ENCODE measurements around the gene ARHGEF7. TPM values are rescaled to one million over a fixed set of nuclear protein-coding genes. Genes with fewer than 3 reads are reported as not detected.
"Not testable (repeated sequence)": the region's sequence is repeated elsewhere in the genome, so short reads cannot be mapped to it uniquely, and the experiment has no call there.

The ARHGEF7 gene
- total RNA-seq, 3 donors from 2014 or later: 42.8 to 49.6 (median 45.1) TPM

GRCh38 chr13:111255228-111255790 lies 140.2 kb downstream of the ARHGEF7 start:
- Mint-ChIP-seq H3K36me3 (ENCODE audit: insufficient read depth) (peaks cover 60% of the 10 kb centered on the region), H3K27me3 (ENCODE audit: low read depth) (no peaks in the 10 kb centered on the region), H3K9me3 (peaks cover 8% of the 10 kb centered on the region), H3K4me3 (no peak overlapping the region), H3K4me1 (ENCODE audit: low read depth) (peaks cover 2% of the 10 kb centered on the region)
- DNase-seq: no peak
- no peak for ATAC-seq

- Mint-ChIP-seq H3K4me1 (ENCODE audit: low read depth) (peaks cover 2% of the 10 kb centered on the region), H3K4me3 (no peak overlapping the region), H3K27me3 (ENCODE audit: low read depth) (no peaks in the 10 kb centered on the region), H3K36me3 (ENCODE audit: insufficient read depth) (peaks cover 54% of the 10 kb centered on the region), H3K9me3 (peaks cover 8% of the 10 kb centered on the region)
- no peak for ATAC-seq
- no peak for DNase-seq
Observed at GRCh38 chr13:111256458-111256857, 141.3 kb downstream of the ARHGEF7 start.

- Mint-ChIP-seq H3K36me3 (ENCODE audit: insufficient read depth) (peaks cover 53% of the 10 kb centered on the region), H3K9me3 (peaks cover 8% of the 10 kb centered on the region), H3K4me1 (ENCODE audit: low read depth) (peaks cover 2% of the 10 kb centered on the region), H3K4me3 (no peak overlapping the region), H3K27me3 (ENCODE audit: low read depth) (no peaks in the 10 kb centered on the region)
- no peak for ATAC-seq
- no peak for DNase-seq
Observed at GRCh38 chr13:111256946-111257345, 141.8 kb downstream of the ARHGEF7 start.

GRCh38 chr13:111257899-111258298 lies 142.8 kb downstream of the ARHGEF7 start:
- not testable (repeated sequence) for ATAC-seq; H3K9me3 Mint-ChIP-seq; H3K4me1 Mint-ChIP-seq (ENCODE audit: low read depth); H3K27me3 Mint-ChIP-seq (ENCODE audit: low read depth); H3K4me3 Mint-ChIP-seq; DNase-seq
- peaks cover 47% of the 10 kb centered on the region for H3K36me3 Mint-ChIP-seq (ENCODE audit: insufficient read depth)

GRCh38 chr13:111258637-111259036 lies 143.5 kb downstream of the ARHGEF7 start:
- H3K9me3 Mint-ChIP-seq: peaks cover 8% of the 10 kb centered on the region
- H3K36me3 Mint-ChIP-seq (ENCODE audit: insufficient read depth): peaks cover 45% of the 10 kb centered on the region
- peaks cover 5% of the 10 kb centered on the region for H3K4me1 Mint-ChIP-seq (ENCODE audit: low read depth)
- DNase-seq (no peak), ATAC-seq (no peak)
- no peaks in the 10 kb centered on the region for H3K27me3 Mint-ChIP-seq (ENCODE audit: low read depth)
- no peak overlapping the region for H3K4me3 Mint-ChIP-seq

- no peak for DNase-seq
- no peak overlapping the region for H3K4me3 Mint-ChIP-seq
- H3K36me3 Mint-ChIP-seq (ENCODE audit: insufficient read depth): peaks cover 42% of the 10 kb centered on the region
- H3K9me3 Mint-ChIP-seq: peaks cover 8% of the 10 kb centered on the region
- H3K27me3 Mint-ChIP-seq (ENCODE audit: low read depth): no peaks in the 10 kb centered on the region
- no peak for ATAC-seq
- peaks cover 5% of the 10 kb centered on the region for H3K4me1 Mint-ChIP-seq (ENCODE audit: low read depth)
Observed at GRCh38 chr13:111259058-111259457, 143.9 kb downstream of the ARHGEF7 start.

GRCh38 chr13:111261326-111261725 lies 146.2 kb downstream of the ARHGEF7 start:
- ATAC-seq: no peak
- Mint-ChIP-seq H3K27me3 (ENCODE audit: low read depth) (no peaks in the 10 kb centered on the region), H3K4me3 (no peak overlapping the region), H3K36me3 (ENCODE audit: insufficient read depth) (peaks cover 37% of the 10 kb centered on the region), H3K4me1 (ENCODE audit: low read depth) (peaks cover 8% of the 10 kb centered on the region), H3K9me3 (peaks cover 8% of the 10 kb centered on the region)
- no peak for DNase-seq

- H3K9me3 Mint-ChIP-seq: peaks cover 8% of the 10 kb centered on the region
- ATAC-seq (no peak), DNase-seq (no peak)
- H3K36me3 Mint-ChIP-seq (ENCODE audit: insufficient read depth): peaks cover 36% of the 10 kb centered on the region
- H3K4me3 Mint-ChIP-seq: no peak overlapping the region
- H3K4me1 Mint-ChIP-seq (ENCODE audit: low read depth): peaks cover 8% of the 10 kb centered on the region
- no peaks in the 10 kb centered on the region for H3K27me3 Mint-ChIP-seq (ENCODE audit: low read depth)
Observed at GRCh38 chr13:111262281-111262680, 147.2 kb downstream of the ARHGEF7 start.

- no peak for ATAC-seq
- no peak for DNase-seq
- H3K4me1 Mint-ChIP-seq (ENCODE audit: low read depth): peaks cover 8% of the 10 kb centered on the region
- peaks cover 8% of the 10 kb centered on the region for H3K9me3 Mint-ChIP-seq
- no peak overlapping the region for H3K4me3 Mint-ChIP-seq
- no peaks in the 10 kb centered on the region for H3K27me3 Mint-ChIP-seq (ENCODE audit: low read depth)
- peaks cover 37% of the 10 kb centered on the region for H3K36me3 Mint-ChIP-seq (ENCODE audit: insufficient read depth)
Observed at GRCh38 chr13:111262715-111263114, 147.6 kb downstream of the ARHGEF7 start.

- DNase-seq: no peak
- ATAC-seq: no peak
- H3K4me1 Mint-ChIP-seq (ENCODE audit: low read depth): peaks cover 8% of the 10 kb centered on the region
- H3K4me3 Mint-ChIP-seq: no peak overlapping the region
- H3K27me3 Mint-ChIP-seq (ENCODE audit: low read depth): no peaks in the 10 kb centered on the region
- peaks cover 30% of the 10 kb centered on the region for H3K36me3 Mint-ChIP-seq (ENCODE audit: insufficient read depth)
- H3K9me3 Mint-ChIP-seq: peaks cover 8% of the 10 kb centered on the region
Observed at GRCh38 chr13:111263566-111263965, 148.5 kb downstream of the ARHGEF7 start.

GRCh38 chr13:111265006-111265700 lies 150.0 kb downstream of the ARHGEF7 start:
- Mint-ChIP-seq H3K27me3 (ENCODE audit: low read depth) (no peaks in the 10 kb centered on the region), H3K36me3 (ENCODE audit: insufficient read depth) (peaks cover 22% of the 10 kb centered on the region), H3K4me3 (no peak overlapping the region), H3K9me3 (peaks cover under 1% of the 10 kb centered on the region), H3K4me1 (ENCODE audit: low read depth) (peaks cover 8% of the 10 kb centered on the region)
- no peak for ATAC-seq
- DNase-seq: no peak

GRCh38 chr13:111265701-111266035 lies 150.6 kb downstream of the ARHGEF7 start:
- Mint-ChIP-seq H3K27me3 (ENCODE audit: low read depth) (no peaks in the 10 kb centered on the region), H3K4me3 (no peak overlapping the region), H3K4me1 (ENCODE audit: low read depth) (peaks cover 8% of the 10 kb centered on the region), H3K36me3 (ENCODE audit: insufficient read depth) (peaks cover 25% of the 10 kb centered on the region), H3K9me3 (no peaks in the 10 kb centered on the region)
- DNase-seq: no peak
- no peak for ATAC-seq

- ATAC-seq: no peak
- peaks cover 27% of the 10 kb centered on the region for H3K36me3 Mint-ChIP-seq (ENCODE audit: insufficient read depth)
- no peaks in the 10 kb centered on the region for H3K9me3 Mint-ChIP-seq
- H3K4me1 Mint-ChIP-seq (ENCODE audit: low read depth): peaks cover 8% of the 10 kb centered on the region
- no peak overlapping the region for H3K4me3 Mint-ChIP-seq
- DNase-seq: no peak
- H3K27me3 Mint-ChIP-seq (ENCODE audit: low read depth): no peaks in the 10 kb centered on the region
Observed at GRCh38 chr13:111267205-111267604, 152.1 kb downstream of the ARHGEF7 start.

GRCh38 chr13:111267784-111268183 lies 152.7 kb downstream of the ARHGEF7 start:
- DNase-seq (no peak), ATAC-seq (no peak)
- Mint-ChIP-seq H3K4me1 (ENCODE audit: low read depth) (peaks cover 8% of the 10 kb centered on the region), H3K4me3 (no peak overlapping the region), H3K9me3 (no peaks in the 10 kb centered on the region), H3K27me3 (ENCODE audit: low read depth) (no peaks in the 10 kb centered on the region), H3K36me3 (ENCODE audit: insufficient read depth) (peaks cover 27% of the 10 kb centered on the region)

GRCh38 chr13:111269508-111269907 lies 154.4 kb downstream of the ARHGEF7 start:
- Mint-ChIP-seq H3K4me1 (ENCODE audit: low read depth) (peaks cover 4% of the 10 kb centered on the region), H3K27me3 (ENCODE audit: low read depth) (no peaks in the 10 kb centered on the region), H3K9me3 (no peaks in the 10 kb centered on the region), H3K4me3 (no peak overlapping the region), H3K36me3 (ENCODE audit: insufficient read depth) (peaks cover 35% of the 10 kb centered on the region)
- DNase-seq (no peak), ATAC-seq (no peak)

All from activated T-cell treated with anti-CD3 and anti-CD28 coated beads, Interleukin-2, amount 50 U/mL, for 4 hours (primary cell).